NCI-H345 (cell line): ENCODE measurements around the gene TBC1D22A.

Experiments used
- DNase-seq: peaks from one replicate; lab custom pipeline; 2025; lab: John Stamatoyannopoulos, UW

TBC1D22A gene

DNA sequence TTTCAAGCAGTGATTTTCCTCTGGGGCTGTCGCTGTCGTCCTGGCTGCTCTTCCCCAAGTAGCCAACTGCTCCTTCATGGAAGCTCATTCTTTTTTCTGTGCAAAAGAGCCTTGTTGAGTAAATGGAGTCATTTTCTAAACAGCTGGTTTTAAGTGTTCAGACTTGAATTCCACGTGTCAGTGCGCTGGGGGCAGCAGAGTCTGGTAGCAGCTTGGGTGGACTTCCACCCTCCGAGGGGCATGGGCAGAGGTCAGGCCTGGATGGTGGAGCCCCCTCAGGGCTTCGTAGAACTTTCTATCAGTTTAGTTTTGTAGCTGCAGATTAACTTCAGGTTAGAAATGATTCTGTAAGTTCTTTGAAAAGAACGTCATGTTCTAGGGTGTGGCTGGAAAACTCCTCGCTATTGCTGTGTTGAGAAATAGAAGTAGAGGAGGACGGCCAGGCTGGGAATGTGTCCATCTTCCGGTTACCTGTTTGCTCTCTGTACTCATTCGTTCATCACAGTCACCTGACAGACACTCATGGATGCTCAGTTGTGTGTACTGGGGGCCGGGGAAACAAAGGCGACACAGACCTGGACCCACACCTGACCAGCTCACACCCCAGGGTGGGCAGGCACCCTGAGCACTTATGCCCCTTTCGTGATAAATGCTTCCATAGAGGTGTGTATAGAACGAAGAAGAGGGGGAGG is 270.7 kb downstream of the TBC1D22A start:
- DNase-seq: no peak

DNA sequence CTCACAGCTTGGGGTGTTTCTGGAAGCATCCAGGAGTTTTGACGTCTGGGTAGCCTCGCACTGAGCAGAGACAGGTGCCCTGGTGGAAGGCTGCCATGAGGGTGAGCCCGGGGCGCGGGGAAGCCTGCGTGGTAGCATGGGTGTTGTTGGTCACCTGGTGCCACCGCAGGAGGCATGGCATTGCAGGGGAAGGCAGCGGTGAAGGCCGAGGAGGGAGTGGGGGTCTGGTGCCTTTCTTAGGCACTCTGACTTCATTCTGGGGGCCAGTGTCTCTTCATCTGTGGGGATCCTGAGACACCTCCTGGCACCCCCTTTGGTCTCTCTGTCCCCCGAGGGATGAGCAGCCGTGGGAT is 271.2 kb downstream of the TBC1D22A start:
- DNase-seq: no peak

DNA sequence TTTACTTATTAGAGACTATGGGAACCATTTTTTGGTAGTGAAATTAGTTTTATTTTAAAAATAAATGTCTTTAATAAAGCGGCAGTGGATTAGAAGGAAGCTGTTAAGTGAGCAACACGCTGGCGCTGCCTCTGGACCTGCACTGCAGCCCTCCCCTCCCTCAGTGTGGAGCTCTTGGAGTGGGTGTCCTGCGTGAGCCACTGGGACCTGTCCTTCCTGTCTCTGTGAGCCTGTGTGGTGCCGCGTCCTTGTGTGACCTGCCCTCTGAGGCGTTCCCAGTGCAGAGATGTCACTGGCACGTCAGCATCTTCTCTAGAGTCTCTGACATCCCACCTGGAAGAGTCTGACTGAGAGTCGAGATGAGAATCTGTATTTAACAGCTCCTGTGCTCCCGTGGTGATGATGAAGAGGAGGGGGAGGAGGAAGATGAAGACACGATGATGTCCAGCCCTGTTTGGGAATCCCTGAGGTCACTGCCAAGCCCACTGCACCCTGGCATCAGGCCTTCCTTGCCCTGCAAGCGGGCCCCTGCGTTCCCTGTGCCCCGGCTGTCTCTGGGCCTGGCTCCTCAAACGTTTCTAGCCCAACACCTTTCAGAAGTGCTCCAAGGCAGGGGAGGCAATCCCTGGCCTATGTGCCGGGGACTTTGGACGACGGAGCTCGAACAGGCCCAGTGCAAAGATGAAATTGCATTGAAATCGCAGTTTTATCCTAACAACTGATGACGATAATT is 271.8 kb downstream of the TBC1D22A start:
- DNase-seq: no peak

DNA sequence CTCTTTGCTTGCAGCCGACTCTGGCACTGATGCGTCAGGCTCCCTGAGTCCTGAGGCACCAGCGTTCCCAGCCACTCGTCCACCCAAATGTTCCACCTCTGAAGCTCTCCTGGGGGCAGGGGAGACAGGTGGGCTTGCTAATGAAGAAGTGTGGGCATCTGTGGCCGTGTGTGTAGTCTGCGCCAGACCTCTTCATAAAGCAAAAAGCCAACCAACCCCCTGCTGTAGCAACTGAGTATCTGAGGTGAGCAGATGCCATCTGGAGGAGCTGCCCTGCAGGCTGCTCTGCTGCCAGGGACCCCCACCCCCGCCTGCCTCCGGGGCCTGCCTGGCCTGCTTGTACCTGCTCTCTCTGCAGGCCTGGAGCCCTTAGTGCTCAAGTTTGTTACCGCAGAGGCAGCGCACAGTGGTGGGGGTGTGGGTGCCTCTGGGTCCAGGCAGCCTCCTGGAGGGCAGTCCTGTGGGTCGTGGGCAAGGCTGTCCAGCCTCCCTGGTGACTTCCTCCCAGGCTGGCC is 272.5 kb downstream of the TBC1D22A start:
- no peak for DNase-seq

DNA sequence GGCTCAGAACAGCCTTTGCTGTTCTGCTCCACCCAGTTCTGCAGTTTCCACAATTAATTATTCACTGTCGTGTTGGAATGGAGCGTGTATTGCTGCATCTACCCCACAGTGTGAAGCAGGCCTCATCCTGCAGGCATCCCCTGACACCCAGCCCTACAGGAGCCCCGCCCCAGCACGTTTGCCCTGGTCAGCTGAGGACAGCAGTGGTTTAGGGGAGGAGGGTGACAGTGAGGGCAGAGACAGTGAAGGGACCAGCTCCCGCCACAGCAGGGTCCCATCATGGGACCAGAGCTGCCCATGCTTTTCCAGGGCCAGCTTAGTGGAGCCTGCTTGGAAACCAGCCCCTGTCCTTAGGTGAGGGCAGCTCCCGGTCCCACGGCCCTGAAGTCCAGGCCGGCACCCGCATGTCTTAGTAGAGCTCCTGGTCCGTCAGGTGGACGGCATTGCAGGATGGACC is 273.0 kb downstream of the TBC1D22A start:
- no peak for DNase-seq

DNA sequence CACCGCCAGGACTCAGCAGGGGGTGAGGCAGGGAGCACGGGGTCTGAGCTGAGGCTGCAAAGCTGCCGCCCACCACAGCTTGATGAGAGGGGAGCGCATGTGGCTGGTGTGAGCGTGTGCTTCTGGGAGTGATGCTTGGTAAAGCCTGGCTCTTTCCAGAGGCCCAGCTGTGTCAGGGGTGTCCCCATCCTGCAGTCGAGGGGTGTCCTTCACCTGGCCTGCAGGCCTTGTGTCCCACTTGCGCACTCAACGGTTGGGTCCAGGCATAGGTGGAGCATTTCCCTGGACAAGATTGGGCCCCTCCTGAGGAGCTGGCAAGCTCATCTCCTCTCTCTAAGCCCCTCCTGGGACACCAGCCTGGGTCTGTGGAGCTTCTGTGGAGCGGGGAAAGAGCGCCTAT is 273.9 kb downstream of the TBC1D22A start:
- DNase-seq: no peak

DNA sequence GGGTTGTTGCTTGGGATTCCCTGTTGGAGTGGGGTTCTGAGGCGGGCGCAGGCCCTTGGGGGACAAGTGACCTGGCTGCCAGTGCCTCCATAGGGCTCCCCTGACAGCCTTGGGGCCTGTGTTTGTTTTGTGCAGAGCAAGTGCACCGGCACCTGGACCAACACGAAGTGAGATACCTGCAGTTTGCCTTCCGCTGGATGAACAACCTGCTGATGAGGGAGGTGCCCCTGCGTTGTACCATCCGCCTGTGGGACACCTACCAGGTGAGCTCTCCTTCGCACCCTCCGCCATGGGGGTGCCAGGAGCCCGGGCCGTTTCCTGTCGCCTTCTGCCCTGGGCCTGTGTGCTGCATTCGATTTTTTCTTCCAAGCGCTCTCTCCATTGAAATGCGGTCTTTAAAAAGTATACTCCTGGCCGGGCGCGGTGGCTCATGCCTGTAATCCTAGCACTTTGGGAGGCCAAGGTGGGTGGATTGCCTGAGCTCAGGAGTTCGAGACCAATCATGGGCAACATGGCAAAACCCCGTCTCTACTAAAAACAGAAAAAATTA is 274.6 kb downstream of the TBC1D22A start:
- no peak for DNase-seq

DNA sequence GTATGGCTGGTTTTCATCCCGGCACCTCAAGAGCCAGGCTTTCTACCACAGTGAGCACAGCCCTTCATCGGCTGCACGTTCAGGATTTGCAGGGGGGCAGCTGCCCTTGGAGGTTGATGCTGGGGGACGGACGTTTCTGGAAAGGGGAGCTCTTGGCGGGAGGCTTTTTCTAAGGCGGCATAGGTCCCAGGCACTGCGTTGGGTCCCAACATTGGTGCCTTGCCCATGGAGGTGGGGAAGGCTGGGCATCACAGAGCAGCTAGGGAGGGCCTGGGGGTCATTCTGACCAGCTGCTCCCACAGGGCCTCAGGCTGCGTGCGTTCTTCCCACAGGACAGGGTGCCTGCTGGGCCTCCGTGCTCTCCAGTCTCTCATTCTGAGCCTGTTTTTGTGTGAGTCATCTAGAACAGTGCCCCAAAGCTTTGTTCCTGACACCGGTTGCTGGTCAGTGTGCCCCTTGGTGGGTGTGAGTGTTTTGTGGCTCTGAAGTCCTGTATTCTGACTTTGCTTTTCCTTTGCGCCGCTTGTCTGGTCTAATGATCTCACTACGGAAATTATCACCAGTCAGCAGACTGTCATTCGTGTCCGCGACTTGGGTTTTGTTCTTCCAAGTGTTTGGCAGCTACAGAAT is 275.9 kb downstream of the TBC1D22A start:
- DNase-seq: no peak

DNA sequence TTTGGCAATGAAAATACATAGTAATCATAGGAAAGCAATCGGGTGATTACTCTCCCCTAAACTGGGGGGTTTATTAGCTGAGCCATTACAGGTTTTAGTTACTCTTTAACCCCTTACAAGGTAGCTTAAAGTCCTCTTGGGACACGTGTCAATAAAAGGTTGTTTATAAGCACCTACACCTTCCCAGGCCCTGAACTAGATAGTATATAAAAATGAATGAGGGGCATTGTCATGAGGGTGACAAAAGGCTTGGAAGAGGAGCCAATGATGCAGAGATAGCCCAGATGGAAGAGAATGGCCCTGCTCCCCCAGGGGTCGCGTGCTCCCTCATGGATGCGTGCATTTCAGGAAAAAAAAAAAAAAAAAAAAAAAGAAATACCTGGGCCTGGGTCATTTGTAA is 276.9 kb downstream of the TBC1D22A start:
- DNase-seq: no peak

DNA sequence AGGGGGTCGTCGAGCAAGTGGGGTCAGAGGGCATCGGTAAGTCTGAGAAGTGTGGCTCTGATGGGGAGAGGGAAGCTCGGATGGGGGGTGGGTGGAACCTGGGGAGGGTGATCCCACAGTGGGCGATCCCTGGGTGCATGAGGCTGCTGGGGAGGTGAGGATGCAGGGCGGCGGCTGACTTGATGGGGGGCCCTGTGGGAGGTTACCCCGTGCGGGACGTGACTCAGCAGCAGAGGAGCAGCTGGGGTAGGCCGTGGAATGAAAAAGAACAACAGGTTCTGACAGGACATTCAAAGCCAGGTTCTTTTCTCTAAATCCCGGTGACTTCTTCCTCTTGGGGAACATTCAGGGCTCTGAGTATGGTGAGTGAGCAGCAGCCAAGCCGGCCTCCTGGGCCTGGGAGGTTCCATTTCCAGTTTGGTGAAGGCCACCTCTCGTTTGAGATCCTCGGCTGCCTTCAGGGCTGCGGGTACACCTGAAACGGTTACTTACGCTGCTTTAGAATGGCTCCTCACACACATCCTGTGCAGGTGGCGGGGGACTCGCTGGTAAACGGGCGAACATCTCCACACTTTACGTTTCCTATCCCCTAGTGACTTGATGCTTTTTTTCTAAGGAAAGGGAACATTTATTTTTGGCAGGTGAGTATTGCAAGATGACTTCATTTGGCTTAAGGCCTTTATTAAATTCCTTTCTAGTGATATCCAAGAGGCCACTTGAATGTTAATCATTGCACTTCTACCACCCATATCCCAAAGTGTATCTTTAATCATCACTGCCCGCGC is 278.2 kb downstream of the TBC1D22A start:
- DNase-seq: no peak

DNA sequence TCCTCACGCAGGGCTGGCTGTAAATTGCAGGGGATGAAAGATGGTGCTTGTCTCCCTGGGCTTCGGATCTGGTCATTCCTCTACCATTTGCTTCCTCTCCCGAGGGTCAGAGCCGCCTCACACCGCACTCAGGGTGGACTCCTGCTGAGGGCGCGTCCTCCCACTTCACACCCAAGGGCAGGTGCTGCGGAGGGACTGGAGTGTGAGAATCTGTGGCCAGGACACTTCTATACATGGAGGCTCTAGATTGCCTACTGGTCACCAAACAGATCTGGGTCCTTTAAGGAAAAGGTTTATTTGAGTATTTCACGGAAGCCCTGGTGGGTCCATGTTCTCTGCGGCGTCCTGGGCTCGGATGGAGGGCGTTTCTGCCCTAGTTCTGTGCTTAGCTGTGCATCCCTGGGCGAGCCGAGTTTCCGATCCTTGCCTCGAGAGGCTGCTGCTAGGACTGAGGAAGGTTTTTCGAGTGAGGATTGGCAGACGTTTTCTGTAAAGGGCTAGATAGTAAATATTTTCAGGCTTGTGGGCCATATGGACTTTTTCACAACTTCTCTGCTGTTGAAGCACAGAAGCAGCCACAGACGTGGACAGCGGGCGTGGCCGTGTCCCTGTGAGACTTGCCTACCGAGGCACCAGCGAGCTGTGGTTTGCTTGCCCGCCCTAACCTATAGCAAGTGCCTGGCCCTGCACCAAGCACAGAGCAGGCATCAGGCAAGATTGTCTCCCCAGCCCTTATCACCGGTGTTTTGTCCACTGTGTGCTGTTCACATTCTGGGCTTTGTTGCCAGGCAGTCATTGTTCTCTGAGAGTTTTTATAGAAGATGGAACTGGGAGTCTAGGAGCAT is 279.0 kb downstream of the TBC1D22A start:
- no peak for DNase-seq

DNA sequence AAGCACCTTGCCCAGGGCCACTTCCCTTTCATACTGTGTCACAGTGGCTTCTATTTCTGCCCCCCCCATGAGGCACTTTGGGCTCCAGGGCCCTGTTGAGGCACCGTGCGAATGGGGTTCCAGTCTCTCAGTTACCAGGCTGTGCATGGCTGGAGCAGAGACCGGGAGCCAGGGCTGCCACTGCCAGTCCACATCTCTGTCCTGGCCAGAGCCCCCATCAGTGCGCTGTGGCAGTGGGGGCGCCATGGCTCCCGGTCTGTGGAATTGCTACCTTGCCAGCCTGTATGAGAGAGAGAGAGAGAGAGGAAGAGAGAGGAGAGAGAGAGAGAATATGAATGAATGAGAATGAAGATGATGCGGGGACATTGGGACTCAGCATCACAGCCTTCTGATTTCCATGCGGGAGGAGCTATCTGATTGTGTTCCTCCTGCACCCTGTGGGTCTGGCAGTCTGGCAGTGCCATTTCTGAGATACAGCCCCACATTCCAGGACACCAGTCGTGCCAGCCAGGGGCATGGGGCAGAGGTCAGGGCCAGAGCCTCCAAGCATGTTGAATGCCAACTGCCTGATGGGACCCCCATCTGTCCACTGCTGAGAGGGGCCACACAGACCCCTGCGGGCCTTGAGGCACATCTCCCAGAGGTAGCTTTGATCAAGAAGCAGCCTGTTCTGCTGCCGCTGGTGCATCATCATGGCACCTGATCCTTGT is 279.8 kb downstream of the TBC1D22A start:
- no peak for DNase-seq

DNA sequence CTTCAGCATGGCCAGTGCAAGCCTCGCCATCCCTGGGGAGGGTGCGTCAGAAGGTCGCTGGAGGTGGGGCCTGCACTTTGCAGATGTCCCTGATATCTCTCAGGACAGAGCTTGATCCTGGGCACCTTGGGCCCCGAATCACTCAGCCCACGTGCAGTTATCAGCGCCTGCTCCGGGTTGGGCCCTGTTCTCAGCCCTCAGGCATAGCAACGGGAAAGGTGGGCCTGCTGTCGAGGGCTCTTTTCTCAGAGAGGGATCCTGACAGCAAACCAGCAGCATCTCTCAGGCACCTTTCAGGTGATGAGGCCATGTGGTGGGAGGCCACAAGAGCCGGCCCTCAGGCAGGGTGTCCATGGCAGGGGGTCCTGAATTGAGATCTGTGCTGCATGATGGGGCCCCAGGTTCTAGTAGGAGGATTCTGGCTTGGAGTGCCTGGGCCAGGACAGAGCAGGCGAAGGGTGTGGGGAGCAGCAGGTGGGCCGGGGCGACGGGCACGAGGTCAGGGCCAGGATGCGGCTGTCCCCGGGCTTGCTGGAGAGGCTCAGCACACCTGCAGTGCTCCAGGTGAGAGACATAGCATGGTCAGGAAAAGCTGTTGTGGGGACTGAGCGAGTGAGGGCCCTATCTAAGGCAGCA is 280.5 kb downstream of the TBC1D22A start:
- DNase-seq: no peak

DNA sequence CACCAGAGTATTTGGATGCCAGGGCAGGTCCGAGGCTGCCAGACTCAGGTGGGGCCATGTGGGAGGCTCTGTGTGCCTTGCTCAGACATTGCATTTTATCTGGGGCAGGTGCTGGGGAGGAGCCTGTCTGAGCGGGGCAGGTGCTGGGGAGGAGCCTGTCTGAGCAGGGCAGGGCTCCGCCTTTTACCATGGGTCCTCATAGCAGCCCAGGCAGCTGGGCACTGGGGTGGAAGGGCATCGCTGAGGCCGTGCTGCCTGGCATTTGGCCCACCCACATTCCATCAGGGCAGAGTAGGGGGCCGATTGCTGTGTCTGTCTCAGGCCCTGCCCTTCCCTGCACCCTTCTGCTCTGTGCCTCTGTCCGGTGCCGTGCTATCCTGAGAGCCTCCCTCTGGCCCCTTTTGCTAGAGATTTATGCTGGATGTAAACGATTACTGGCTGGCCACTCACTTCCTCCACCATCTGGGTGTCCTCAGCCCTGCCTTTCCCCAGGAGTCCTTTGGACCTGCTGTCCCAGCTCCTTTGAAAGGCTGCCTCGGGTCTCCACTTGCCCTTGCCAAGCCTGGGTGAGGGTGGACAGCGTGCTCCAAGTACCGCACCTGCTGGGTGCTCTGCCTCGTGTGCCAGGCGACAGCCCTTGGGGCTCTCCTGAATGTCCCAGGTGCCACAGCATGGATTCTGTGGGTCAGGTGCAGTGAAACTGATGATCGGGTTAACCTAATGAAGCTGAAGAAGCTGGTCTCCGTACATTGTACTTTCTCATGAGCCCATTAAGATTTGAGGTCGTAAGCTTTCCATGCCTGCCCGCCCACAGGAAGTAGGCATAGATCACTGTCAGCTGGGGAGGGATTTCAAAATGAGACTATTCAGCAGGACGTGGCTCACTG is 281.6 kb downstream of the TBC1D22A start:
- peak; percentile 74 for DNase-seq

DNA sequence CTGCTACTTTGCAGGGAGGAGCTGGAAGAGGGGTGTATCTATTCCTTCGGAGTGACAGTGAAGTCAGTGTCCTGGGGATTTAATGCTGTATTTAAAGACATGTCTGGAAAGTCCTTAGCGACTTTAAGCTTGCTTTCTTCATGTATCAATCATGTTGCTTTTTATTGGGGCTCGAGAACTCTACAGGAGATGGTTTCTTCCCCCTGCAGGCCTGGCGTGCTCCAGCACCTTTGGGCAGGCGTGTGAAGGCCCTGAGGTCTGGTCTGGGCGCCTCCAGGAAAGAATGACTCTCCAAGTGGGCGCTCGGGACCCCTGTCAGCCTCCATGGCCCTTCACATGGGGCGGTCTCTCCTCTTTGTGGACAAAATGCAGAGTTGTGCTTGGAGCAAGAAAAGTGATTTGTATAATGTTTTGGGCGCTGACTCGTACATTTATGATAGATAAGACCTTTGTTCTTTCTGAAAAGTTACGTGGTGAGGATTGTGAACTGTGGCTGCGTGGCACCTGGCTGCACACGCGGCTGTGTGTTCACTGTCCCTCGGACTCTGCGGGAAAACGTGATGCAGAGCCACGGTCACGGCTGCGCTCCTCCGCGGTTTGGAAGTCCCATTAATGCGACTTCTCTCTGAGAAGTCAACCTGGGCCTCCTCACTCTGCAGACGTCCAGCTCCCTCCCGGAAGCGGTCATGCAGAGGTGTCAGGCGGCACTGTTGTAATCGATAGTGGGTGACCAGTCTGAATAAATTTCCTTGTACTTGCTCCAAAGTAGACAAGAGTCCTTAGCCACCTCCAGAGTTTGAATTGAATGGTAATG is 282.5 kb downstream of the TBC1D22A start:
- no peak for DNase-seq

DNA sequence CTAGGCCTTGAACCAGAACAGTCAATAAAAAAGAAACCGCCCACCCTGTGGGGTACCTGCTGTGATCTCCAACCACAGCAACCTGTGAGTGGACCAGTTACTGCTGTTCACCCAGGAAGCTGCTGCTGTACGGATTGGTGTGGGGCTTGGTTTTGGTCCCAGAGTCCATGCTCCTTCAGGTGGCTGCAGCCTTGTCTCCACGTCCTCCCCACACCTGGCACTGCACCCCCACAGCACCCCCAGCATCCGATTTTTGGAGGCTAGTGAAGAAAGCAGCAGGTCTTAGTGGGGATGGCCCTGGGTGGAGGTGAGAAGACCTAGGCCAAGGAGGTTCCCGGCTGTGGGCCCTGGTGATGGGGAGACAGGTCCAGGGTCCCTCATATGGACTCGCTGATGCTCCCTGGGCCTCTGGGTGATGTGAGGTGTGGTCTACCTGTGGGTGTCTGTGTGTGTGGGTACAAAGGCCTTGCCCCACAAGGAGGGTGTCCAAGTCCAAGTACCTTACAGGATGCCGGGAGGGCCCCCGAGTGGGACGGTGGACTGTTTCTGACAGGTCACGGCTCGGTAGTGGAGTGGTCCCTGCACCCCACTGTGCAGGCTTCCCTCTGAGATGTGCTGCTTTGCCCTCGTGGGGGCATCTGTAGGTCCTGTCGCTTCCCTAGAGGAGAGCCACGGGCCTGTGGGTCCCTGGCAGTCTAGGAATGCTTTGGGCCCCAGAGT is 283.4 kb downstream of the TBC1D22A start:
- DNase-seq: no peak

DNA sequence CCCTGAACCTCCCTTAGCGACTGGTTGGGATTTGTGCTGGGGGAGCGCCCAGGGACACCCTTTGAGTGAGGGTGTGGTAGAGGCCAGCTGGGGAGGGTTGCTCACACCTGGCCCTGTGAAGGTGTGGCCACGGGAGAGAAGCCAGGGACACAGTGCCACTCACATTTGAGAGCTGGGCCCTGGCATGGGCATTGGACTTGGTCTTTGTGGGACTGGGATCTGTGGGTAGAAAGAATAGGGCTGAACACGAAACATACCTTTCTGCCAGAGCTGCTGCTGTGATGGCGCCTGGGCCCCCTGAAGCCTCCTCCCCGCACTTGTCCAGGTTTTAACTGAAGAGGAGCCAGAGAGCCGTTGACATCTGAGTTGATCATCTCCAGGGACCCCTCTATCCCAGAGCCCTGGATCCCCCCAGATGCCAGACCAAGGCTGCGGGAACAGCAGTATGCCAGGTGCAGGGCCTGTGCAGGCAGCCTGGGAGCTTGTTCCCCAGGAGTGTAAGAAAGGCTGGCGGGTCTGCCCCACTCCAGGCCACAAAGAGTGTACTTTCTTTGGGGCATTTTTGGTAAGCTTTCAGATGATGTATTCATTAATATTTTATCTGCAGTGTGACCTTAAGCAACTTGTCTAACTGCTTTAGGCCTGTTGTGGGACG is 284.1 kb downstream of the TBC1D22A start:
- DNase-seq: no peak
